BJ (cell line): Measurements from ENCODE around the gene PTPDC1. TPM values are rescaled to one million over a fixed set of nuclear protein-coding genes. Genes with fewer than 3 reads are reported as not detected.

ENCODE experiments used
- CTCF ChIA-PET: fragments of 350-600 bp; formaldehyde crosslinking; extraction: SDS; loops from one replicate; lab custom pipeline; 2021; ENCODE audit warnings: antibody characterized with exemption, inconsistent platforms; lab: Yijun Ruan, JAX
- POLR2A ChIA-PET: fragments of 300-600 bp; sonication (Branson Sonifier 250); formaldehyde crosslinking; extraction: SDS; loops from one replicate; lab custom pipeline; 2021; ENCODE audit warnings: antibody characterized with exemption; lab: Charles Lee
- DNase-seq: peaks from one replicate; pipeline ENCODE4 v3.0.0-alpha.2; 2011; ENCODE audit warnings: low read depth
- H3K27me3 ChIP-seq: 2 replicates; pipeline ENCODE4 v1.6.0; 2011; ENCODE audit warnings: low read length; ENCODE audit not compliant: control insufficient read depth, insufficient read depth
- H3K36me3 ChIP-seq: 2 replicates; pipeline ENCODE4 v1.5.1; 2011; ENCODE audit warnings: low read length; ENCODE audit not compliant: control insufficient read depth, insufficient read depth
- H3K4me3 ChIP-seq: 2 replicates; pipeline ENCODE4 v1.5.1; 2011; ENCODE audit warnings: low read depth, mild to moderate bottlenecking, control low read depth, low read length
- CTCF ChIP-seq: IDR thresholded peaks from 2 replicates; pipeline ENCODE4 v1.5.1; 2011; ENCODE audit warnings: low read depth, mild to moderate bottlenecking, control low read depth, inconsistent platforms, low read length, moderate library complexity; ENCODE audit not compliant: insufficient read depth
- polyA plus RNA-seq: library from polyadenylated mRNA; depleted of rRNA; stranded (reverse); fragments of >200 nt; gene quantifications from 2 replicates; pipeline ENCODE4 v1.2.3, GENCODE V29; 2011

The PTPDC1 gene
- polyA plus RNA-seq, 1 experiment: 4.8 TPM

DNA sequence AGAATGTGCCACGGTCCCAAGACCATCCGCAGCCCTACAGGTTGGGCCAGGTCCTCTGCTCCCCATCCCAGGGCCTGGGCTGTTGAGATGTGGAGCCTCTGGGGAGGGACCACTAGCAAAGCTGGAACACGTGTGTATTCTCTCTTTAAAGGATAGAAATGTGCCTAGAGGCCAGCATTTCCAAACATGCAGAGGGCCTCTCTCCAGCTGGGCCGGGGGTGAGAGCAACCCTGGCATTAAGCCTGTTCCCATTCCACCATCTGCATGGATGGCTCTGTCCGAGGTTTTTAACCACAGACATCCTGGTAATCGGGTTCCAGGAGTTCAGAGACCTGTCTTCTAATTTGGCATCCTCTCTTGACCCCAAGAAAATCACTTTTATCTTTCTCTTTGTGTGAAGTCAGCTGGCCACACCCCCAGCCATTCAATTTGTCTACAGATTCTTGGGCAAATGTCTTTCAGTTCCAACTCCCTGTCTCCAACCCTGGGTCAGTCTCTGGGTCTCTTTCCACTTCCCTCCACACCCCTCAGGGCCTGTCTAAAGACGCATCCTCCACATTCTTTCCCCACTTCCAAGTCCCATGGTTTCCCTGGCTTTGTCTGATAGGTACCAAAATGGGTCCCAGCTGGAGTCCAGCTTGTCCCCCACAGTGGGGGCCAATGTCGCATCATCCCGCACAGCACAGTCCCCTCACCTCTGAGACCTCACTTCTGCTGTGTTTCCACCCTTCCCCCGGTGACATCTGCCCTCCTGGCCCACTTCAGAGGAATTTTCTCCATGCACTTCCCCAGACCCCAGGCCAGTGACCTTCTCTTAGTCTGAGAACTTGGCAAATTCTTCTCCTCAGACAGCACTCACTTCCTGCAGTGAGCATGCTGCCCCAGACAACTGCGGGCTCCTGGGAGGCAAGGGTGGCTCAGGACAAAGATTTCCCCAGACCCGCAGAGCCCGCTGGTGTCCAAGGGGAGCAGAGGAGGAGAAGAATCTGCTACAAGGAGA is 56.8 kb downstream of the PTPDC1 start:
- CTCF ChIA-PET: interaction anchor here (2.4 kb wide), 1 partner anchor 72 kb away, joined by 6 read pairs; no protein-coding TSS in a partner anchor
- no peak for TF ChIP-seq CTCF
- POLR2A ChIA-PET: no interaction called here
- DNase-seq: no peak
- no peak overlapping the region for H3K4me3 ChIP-seq
- no peaks in the 10 kb centered on the region; the same call in 1 of the 2 replicates for H3K27me3 ChIP-seq
- no peaks in the 10 kb centered on the region for H3K36me3 ChIP-seq

GRCh38 chr9:94142353-94142752 is 58.1 kb downstream of the PTPDC1 start:
- H3K27me3 ChIP-seq: no peaks in the 10 kb centered on the region; the same call in 1 of the 2 replicates
- H3K36me3 ChIP-seq: no peaks in the 10 kb centered on the region
- no peak for TF ChIP-seq CTCF
- POLR2A ChIA-PET: no interaction called here
- no peak for DNase-seq
- no peak overlapping the region for H3K4me3 ChIP-seq
- CTCF ChIA-PET: no interaction called here

DNA sequence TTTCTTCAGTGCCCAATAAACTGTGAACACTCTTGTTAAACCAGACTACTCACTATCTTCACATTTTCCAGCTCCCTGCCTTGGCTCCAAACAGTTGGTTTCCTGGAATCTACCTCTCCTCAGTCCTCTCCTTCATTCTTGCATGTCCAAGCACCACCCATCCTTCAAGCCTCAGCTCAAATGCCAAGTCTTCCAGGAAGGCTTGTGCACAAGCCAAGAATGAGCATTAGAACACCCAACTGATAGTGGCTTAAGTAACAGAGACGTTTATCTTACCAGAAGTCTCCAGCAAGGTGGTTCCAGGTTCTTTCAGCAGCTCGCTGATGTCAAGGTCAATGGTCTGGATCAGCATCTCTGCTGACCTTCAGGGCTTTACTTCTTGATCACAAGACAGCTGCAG is 60.1 kb downstream of the PTPDC1 start:
- Histone ChIP-seq H3K36me3 (no peaks in the 10 kb centered on the region), H3K27me3 (no peaks in the 10 kb centered on the region; the same call in 1 of the 2 replicates), H3K4me3 (no peak overlapping the region)
- POLR2A ChIA-PET: no interaction called here
- TF ChIP-seq CTCF: no peak
- DNase-seq: no peak
- CTCF ChIA-PET: interaction anchor here (0.6 to 1.5 kb wide), 2 partner anchors 28 to 81 kb away, joined by 3 to 4 read pairs; no protein-coding TSS in a partner anchor

GRCh38 chr9:94145640-94146039 is 61.4 kb downstream of the PTPDC1 start:
- DNase-seq: no peak
- ChIA-PET CTCF (no interaction called here), POLR2A (no interaction called here)
- no peaks in the 10 kb centered on the region; the same call in 1 of the 2 replicates for H3K27me3 ChIP-seq
- no peaks in the 10 kb centered on the region for H3K36me3 ChIP-seq
- no peak overlapping the region for H3K4me3 ChIP-seq
- no peak for TF ChIP-seq CTCF

- no peak for DNase-seq
Observed at GRCh38 chr9:94147776-94148175, 63.5 kb downstream of the PTPDC1 start.

More at GRCh38 chr9:94147776-94148175, 63.5 kb downstream of the PTPDC1 start:
- TF ChIP-seq CTCF: no peak
- Histone ChIP-seq H3K4me3 (no peak overlapping the region), H3K27me3 (no peaks in the 10 kb centered on the region; the same call in 1 of the 2 replicates), H3K36me3 (no peaks in the 10 kb centered on the region)
- CTCF ChIA-PET: interaction anchor here (0.9 kb wide), 1 partner anchor 11 kb away, joined by 3 read pairs; no protein-coding TSS in a partner anchor
- POLR2A ChIA-PET: interaction anchor here (0.7 kb wide), 1 partner anchor 33 kb away, joined by 3 read pairs; no protein-coding TSS in a partner anchor
